ENCODE results near the gene SART3.

- TF ChIP-seq CTCF (IDR thresholded peaks at IDR 0.05 in 2 of 3, conservative IDR thresholded peaks at IDR 0.05 in 1 of 3; ENCODE audit: control insufficient read depth in 2 of 3, extremely low read depth in 1 of 3, insufficient read depth in 1 of 3, low read depth in 3 of 3, low read length in 3 of 3) (no peak), RBBP5 (conservative IDR thresholded peaks at IDR 0.05) (no peak), POLR2A (IDR thresholded peaks at IDR 0.05; ENCODE audit: low read depth, low read length) (peak; percentile 44; the same call in 1 of the 2 replicates), CREB1 (IDR thresholded peaks at IDR 0.05; ENCODE audit: low read depth) (0 out of 2 replicates have a peak, but pooled peaks have one; percentile 23), FOXM1 (IDR thresholded peaks at IDR 0.05; ENCODE audit: low read depth, low read length) (no peak), MLLT1 (IDR thresholded peaks at IDR 0.05) (peak; percentile 96), ZNF274 (IDR thresholded peaks at IDR 0.05; ENCODE audit: insufficient read depth, insufficient read length) (no peak), EZH2 (IDR thresholded peaks at IDR 0.05; ENCODE audit: borderline replicate concordance, control insufficient read depth, low read depth, low read length) (no peak)
- TF ChIP-seq, protein P1, sequence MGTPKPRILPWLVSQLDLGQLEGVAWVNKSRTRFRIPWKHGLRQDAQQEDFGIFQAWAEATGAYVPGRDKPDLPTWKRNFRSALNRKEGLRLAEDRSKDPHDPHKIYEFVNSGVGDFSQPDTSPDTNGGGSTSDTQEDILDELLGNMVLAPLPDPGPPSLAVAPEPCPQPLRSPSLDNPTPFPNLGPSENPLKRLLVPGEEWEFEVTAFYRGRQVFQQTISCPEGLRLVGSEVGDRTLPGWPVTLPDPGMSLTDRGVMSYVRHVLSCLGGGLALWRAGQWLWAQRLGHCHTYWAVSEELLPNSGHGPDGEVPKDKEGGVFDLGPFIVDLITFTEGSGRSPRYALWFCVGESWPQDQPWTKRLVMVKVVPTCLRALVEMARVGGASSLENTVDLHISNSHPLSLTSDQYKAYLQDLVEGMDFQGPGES (IDR thresholded peaks at IDR 0.05) = no peak
- TF ChIP-seq, protein P2, sequence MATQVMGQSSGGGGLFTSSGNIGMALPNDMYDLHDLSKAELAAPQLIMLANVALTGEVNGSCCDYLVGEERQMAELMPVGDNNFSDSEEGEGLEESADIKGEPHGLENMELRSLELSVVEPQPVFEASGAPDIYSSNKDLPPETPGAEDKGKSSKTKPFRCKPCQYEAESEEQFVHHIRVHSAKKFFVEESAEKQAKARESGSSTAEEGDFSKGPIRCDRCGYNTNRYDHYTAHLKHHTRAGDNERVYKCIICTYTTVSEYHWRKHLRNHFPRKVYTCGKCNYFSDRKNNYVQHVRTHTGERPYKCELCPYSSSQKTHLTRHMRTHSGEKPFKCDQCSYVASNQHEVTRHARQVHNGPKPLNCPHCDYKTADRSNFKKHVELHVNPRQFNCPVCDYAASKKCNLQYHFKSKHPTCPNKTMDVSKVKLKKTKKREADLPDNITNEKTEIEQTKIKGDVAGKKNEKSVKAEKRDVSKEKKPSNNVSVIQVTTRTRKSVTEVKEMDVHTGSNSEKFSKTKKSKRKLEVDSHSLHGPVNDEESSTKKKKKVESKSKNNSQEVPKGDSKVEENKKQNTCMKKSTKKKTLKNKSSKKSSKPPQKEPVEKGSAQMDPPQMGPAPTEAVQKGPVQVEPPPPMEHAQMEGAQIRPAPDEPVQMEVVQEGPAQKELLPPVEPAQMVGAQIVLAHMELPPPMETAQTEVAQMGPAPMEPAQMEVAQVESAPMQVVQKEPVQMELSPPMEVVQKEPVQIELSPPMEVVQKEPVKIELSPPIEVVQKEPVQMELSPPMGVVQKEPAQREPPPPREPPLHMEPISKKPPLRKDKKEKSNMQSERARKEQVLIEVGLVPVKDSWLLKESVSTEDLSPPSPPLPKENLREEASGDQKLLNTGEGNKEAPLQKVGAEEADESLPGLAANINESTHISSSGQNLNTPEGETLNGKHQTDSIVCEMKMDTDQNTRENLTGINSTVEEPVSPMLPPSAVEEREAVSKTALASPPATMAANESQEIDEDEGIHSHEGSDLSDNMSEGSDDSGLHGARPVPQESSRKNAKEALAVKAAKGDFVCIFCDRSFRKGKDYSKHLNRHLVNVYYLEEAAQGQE (IDR thresholded peaks at IDR 0.05; ENCODE audit: low read depth, low read length) = no peak
Measured at GRCh38 chr12:108572166-108572790, 11.3 kb upstream of the SART3 start.

Measured in GM12878 (cell line).